B cell (primary cell): ENCODE data around the gene CBLN3.

Experiments
- EZH2 ChIP-seq: IDR thresholded peaks from 2 replicates; pipeline ENCODE4 v1.6.1; 2012; ENCODE audit warnings: borderline replicate concordance, low read depth, mild to moderate bottlenecking, moderate library complexity, low read length; ENCODE audit not compliant: insufficient read depth, poor library complexity, severe bottlenecking
- TF ChIP-seq, protein P1 (sequence below): fragments of 200-600 bp; IDR thresholded peaks from one replicate; pipeline ENCODE4 v1.8.0; 2022; ENCODE audit warnings: antibody characterized with exemption, mild to moderate bottlenecking

DNA sequence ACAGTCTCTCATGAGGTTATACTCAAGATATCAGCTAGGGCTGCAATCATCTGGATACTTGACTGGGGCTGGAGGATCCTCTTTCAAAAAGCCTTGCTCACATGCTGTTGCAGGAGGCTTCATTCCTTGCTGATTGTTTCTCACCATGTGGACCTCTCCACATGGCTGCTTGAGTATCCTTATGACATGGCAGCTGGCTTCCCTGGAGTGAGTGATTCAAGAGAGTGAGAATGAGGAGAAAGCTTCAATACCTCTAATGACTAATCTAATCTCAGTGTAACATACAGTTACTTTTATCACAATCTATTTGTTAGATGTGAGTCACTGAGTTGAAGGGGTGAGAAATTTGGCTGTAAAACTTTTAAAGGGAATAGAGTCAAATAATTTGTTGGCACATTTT lies 27.5 kb upstream of the CBLN3 start:
- TF ChIP-seq, protein P1, sequence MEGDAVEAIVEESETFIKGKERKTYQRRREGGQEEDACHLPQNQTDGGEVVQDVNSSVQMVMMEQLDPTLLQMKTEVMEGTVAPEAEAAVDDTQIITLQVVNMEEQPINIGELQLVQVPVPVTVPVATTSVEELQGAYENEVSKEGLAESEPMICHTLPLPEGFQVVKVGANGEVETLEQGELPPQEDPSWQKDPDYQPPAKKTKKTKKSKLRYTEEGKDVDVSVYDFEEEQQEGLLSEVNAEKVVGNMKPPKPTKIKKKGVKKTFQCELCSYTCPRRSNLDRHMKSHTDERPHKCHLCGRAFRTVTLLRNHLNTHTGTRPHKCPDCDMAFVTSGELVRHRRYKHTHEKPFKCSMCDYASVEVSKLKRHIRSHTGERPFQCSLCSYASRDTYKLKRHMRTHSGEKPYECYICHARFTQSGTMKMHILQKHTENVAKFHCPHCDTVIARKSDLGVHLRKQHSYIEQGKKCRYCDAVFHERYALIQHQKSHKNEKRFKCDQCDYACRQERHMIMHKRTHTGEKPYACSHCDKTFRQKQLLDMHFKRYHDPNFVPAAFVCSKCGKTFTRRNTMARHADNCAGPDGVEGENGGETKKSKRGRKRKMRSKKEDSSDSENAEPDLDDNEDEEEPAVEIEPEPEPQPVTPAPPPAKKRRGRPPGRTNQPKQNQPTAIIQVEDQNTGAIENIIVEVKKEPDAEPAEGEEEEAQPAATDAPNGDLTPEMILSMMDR = no peak
- no peak for TF ChIP-seq EZH2
